Muscle of leg (tissue), 11 donors: ENCODE data around the gene MED27. TPM values are rescaled to one million over a fixed set of nuclear protein-coding genes. Genes with fewer than 3 reads are reported as not detected.

ENCODE experiments used
- DNase-seq: peaks from one replicate; pipeline ENCODE4 v3.0.0; 2013
- H3K27ac ChIP-seq: one replicate; pipeline ENCODE4 v1.5.1; 2013; ENCODE audit warnings: mild to moderate bottlenecking, low read length, control low read depth
- H3K27me3 ChIP-seq: one replicate; pipeline ENCODE4 v1.6.1; 2013; ENCODE audit warnings: low read length; ENCODE audit not compliant: control insufficient read depth, insufficient read depth
- H3K36me3 ChIP-seq: one replicate; pipeline ENCODE4 v1.6.1; 2013; ENCODE audit warnings: low read length; ENCODE audit not compliant: control insufficient read depth, insufficient read depth
- H3K4me1 ChIP-seq: one replicate; pipeline ENCODE4 v1.6.1; 2013; ENCODE audit warnings: low read length; ENCODE audit not compliant: control insufficient read depth, insufficient read depth
- H3K4me3 ChIP-seq: one replicate; pipeline ENCODE4 v1.5.1; 2013; ENCODE audit warnings: low read length, control low read depth
- H3K9me3 ChIP-seq: replicated peaks from 2 replicates; pipeline ENCODE4 v1.6.1; 2013; ENCODE audit warnings: low read depth, low read length; ENCODE audit not compliant: control insufficient read depth
- WGBS: methylation state at CpG from one replicate; pipeline ENCODE4 v1.1.5; 2013; ENCODE audit warnings: missing lambda C conversion rate; ENCODE audit not compliant: insufficient coverage; 5-methylcytosine and 5-hydroxymethylcytosine counted together
- polyA plus RNA-seq, 8 donors: library from polyadenylated mRNA; unstranded; fragments of 120-200 nt; gene quantifications; one replicate each; pipeline versions ENCODE4 v1.2.1 to v1.2.3, GENCODE V29; 2013; ENCODE audit warnings: inconsistent platforms in 1 of 8, low replicate concordance in 1 of 8; ENCODE audit not compliant: insufficient read length in 8 of 8, insufficient read depth in 1 of 8
- total RNA-seq: library from RNA; stranded (reverse); fragments of 120-200 nt; gene quantifications from one replicate; pipeline ENCODE4 v1.2.4, GENCODE V29; 2013

MED27 gene
- total and polyA plus RNA-seq, 9 donors = 11.9 to 17.2 (median 15.0) TPM

- Histone ChIP-seq H3K27ac (no peak overlapping the region), H3K4me1 (peaks cover 14% of the 10 kb centered on the region), H3K4me3 (no peak overlapping the region), H3K27me3 (no peaks in the 10 kb centered on the region), H3K9me3 (no peaks in the 10 kb centered on the region), H3K36me3 (no peaks in the 10 kb centered on the region)
- peak; percentile 42 for DNase-seq
- 60% methylated on average over 8 of the region's 12 CpGs for WGBS
Measured at GRCh38 chr9:131960851-131961495, 118.7 kb downstream of the MED27 start.

GRCh38 chr9:131960311-131960710 lies 119.4 kb downstream of the MED27 start:
- Histone ChIP-seq H3K9me3 (no peaks in the 10 kb centered on the region), H3K4me3 (no peak overlapping the region), H3K27me3 (no peaks in the 10 kb centered on the region), H3K27ac (no peak overlapping the region), H3K36me3 (no peaks in the 10 kb centered on the region), H3K4me1 (peaks cover 14% of the 10 kb centered on the region)
- WGBS = no CpG with 5 or more reads among the region's 9 CpGs
- no peak for DNase-seq

- no peak overlapping the region for H3K4me3 ChIP-seq
- no peak for DNase-seq
- H3K27ac ChIP-seq = no peak overlapping the region
- H3K36me3 ChIP-seq = no peaks in the 10 kb centered on the region
- no peaks in the 10 kb centered on the region for H3K9me3 ChIP-seq
- WGBS = no CpG with 5 or more reads among the region's 2 CpGs
- H3K4me1 ChIP-seq = peaks cover 14% of the 10 kb centered on the region
- no peaks in the 10 kb centered on the region for H3K27me3 ChIP-seq
Measured at GRCh38 chr9:131959887-131960286, 119.8 kb downstream of the MED27 start.

- H3K4me3 ChIP-seq = no peak overlapping the region
- no peak overlapping the region for H3K27ac ChIP-seq
- no CpG with 5 or more reads among the region's 3 CpGs for WGBS
- H3K9me3 ChIP-seq = no peaks in the 10 kb centered on the region
- no peaks in the 10 kb centered on the region for H3K36me3 ChIP-seq
- no peaks in the 10 kb centered on the region for H3K27me3 ChIP-seq
- H3K4me1 ChIP-seq = peaks cover 14% of the 10 kb centered on the region
- DNase-seq = peak; percentile 36
Measured at GRCh38 chr9:131959056-131959455, 120.6 kb downstream of the MED27 start.

- no peak for DNase-seq
- Histone ChIP-seq H3K27me3 (no peaks in the 10 kb centered on the region), H3K36me3 (no peaks in the 10 kb centered on the region), H3K9me3 (no peaks in the 10 kb centered on the region), H3K4me3 (no peak overlapping the region), H3K27ac (no peak overlapping the region), H3K4me1 (no peaks in the 10 kb centered on the region)
- WGBS = no CpG with 5 or more reads among the region's 1 CpG
Measured at GRCh38 chr9:131954299-131954698, 125.4 kb downstream of the MED27 start.

GRCh38 chr9:131951905-131952304 lies 127.8 kb downstream of the MED27 start:
- Histone ChIP-seq H3K36me3 (no peaks in the 10 kb centered on the region), H3K27ac (no peak overlapping the region), H3K4me3 (no peak overlapping the region), H3K27me3 (no peaks in the 10 kb centered on the region), H3K9me3 (no peaks in the 10 kb centered on the region), H3K4me1 (no peaks in the 10 kb centered on the region)
- DNase-seq = peak; percentile 34
- WGBS = 20% methylated on average over 1 of the region's 5 CpGs

- Histone ChIP-seq H3K9me3 (no peaks in the 10 kb centered on the region), H3K4me3 (no peak overlapping the region), H3K36me3 (no peaks in the 10 kb centered on the region), H3K27me3 (no peaks in the 10 kb centered on the region), H3K27ac (no peak overlapping the region), H3K4me1 (no peaks in the 10 kb centered on the region)
- no peak for DNase-seq
- WGBS = 71% methylated on average over 2 of the region's 3 CpGs
Measured at GRCh38 chr9:131951155-131951554, 128.5 kb downstream of the MED27 start.

GRCh38 chr9:131950487-131950886 lies 129.2 kb downstream of the MED27 start:
- Histone ChIP-seq H3K9me3 (no peaks in the 10 kb centered on the region), H3K4me3 (no peak overlapping the region), H3K36me3 (no peaks in the 10 kb centered on the region), H3K27me3 (no peaks in the 10 kb centered on the region), H3K27ac (no peak overlapping the region), H3K4me1 (no peaks in the 10 kb centered on the region)
- WGBS = 93% methylated on average over 5 of the region's 9 CpGs
- no peak for DNase-seq

- Histone ChIP-seq H3K4me1 (no peaks in the 10 kb centered on the region), H3K27me3 (no peaks in the 10 kb centered on the region), H3K36me3 (no peaks in the 10 kb centered on the region), H3K9me3 (no peaks in the 10 kb centered on the region), H3K27ac (no peak overlapping the region), H3K4me3 (no peak overlapping the region)
- peak; percentile 11 for DNase-seq
- WGBS = 60% methylated on average over 1 of the region's 2 CpGs
Measured at GRCh38 chr9:131946180-131946579, 133.5 kb downstream of the MED27 start.

- Histone ChIP-seq H3K27me3 (no peaks in the 10 kb centered on the region), H3K4me3 (no peak overlapping the region), H3K9me3 (no peaks in the 10 kb centered on the region), H3K27ac (no peak overlapping the region), H3K36me3 (no peaks in the 10 kb centered on the region), H3K4me1 (no peaks in the 10 kb centered on the region)
- no peak for DNase-seq
- WGBS = 59% methylated on average over 8 of the region's 12 CpGs
Measured at GRCh38 chr9:131943351-131943841, 136.3 kb downstream of the MED27 start.
